WI38 (cell line): ENCODE results near the gene FOXK1.
"Not testable (repeated sequence)": the region's sequence is repeated elsewhere in the genome, so short reads cannot be mapped to it uniquely, and the experiment has no call there.

Experiments
- H3K4me3 ChIP-seq: 2 replicates; pipeline ENCODE4 v1.5.1; 2011; ENCODE audit warnings: low read depth, mild to moderate bottlenecking, control low read depth, low read length
- TF ChIP-seq, protein P1 (sequence below): IDR thresholded peaks from 2 replicates; pipeline ENCODE4 v1.5.1; 2012; ENCODE audit warnings: low read depth, mild to moderate bottlenecking, control low read depth, low read length

FOXK1 gene

DNA sequence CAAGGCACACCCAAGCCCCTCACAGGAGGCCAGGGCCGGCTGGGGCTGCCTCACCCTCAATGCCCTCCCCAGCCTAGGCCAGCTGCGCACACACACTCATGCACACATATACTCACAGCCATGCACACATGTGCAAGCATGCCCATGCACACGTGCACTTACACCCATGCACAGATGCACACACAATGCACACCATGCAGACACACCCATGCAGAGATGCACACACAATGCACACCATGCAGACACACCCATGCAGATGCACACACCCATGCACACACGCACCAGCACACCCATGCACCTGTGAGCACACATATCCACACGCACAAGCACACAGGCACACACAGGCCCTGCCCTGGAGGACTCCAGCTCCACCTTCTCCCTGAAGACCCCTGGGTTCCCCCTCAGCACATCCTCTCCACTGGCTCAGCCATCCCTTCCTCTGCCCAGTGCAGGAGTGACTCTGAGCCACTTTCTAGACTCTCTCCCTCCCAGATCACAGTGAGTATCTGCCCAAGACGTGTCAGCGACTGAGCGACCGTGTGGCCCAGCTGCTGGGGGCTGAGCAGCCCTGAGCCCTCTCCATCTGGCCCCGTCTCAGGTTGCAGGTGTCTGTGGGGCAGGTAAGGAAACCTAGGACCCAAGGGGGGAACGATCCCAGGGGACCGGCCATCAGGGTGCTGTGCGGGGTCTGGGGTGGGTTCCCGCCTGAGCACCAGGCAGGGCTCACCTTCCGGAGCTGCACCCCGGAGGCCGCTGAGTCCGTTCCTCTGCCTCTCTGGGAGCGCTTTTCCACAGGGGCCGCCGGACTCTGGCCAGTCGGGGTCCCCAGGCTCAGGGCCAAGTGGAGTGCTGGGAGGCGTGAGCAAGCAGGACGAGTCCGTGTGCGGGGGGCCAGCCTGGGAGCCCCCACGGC, 119.1 kb downstream of the FOXK1 start:
- H3K4me3 ChIP-seq = no peak overlapping the region

DNA sequence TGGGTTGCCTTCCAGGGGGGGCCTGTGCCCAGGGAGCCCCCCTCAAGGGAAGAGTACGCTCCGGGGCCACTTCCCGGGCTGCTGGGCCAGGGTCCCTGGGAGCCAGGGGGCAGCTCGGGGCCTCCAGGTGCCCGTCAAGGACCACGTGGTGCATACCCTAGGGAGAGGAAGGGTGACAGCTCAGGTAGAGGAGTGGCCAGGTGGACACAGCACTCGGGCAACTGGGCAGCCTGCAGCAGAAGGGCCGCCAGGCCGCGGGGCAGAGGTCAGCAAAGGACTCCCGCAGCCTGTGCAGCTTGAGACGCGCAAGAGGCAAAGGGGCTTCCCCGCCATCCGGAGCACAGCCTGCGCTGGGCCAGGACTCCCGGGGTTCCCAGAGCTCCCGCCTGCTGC, 119.7 kb downstream of the FOXK1 start:
- H3K4me3 ChIP-seq = no peak overlapping the region
- TF ChIP-seq, protein P1, sequence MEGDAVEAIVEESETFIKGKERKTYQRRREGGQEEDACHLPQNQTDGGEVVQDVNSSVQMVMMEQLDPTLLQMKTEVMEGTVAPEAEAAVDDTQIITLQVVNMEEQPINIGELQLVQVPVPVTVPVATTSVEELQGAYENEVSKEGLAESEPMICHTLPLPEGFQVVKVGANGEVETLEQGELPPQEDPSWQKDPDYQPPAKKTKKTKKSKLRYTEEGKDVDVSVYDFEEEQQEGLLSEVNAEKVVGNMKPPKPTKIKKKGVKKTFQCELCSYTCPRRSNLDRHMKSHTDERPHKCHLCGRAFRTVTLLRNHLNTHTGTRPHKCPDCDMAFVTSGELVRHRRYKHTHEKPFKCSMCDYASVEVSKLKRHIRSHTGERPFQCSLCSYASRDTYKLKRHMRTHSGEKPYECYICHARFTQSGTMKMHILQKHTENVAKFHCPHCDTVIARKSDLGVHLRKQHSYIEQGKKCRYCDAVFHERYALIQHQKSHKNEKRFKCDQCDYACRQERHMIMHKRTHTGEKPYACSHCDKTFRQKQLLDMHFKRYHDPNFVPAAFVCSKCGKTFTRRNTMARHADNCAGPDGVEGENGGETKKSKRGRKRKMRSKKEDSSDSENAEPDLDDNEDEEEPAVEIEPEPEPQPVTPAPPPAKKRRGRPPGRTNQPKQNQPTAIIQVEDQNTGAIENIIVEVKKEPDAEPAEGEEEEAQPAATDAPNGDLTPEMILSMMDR = no peak

More for the DNA sequence above, 119.1 kb downstream of the FOXK1 start:
- TF ChIP-seq, protein P1 = no peak

DNA sequence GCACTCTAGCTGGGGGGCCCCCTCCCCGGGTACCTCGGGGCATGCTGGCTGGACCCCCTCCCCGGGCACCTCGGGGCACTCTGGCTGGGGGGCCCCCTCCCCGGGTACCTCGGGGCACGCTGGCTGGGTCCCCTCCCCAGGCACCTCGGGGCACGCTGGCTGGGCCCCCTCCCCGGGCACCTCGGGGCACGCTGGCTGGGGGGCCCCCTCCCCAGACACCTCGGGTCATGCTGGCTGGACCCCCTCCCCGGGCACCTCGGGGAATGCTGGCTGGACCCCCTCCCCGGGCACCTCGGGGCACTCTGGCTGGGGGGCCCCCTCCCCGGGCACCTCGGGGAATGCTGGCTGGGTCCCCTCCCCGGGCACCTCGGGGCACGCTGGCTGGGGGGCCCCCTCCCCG, 120.5 kb downstream of the FOXK1 start:
- H3K4me3 ChIP-seq = not testable (repeated sequence)

DNA sequence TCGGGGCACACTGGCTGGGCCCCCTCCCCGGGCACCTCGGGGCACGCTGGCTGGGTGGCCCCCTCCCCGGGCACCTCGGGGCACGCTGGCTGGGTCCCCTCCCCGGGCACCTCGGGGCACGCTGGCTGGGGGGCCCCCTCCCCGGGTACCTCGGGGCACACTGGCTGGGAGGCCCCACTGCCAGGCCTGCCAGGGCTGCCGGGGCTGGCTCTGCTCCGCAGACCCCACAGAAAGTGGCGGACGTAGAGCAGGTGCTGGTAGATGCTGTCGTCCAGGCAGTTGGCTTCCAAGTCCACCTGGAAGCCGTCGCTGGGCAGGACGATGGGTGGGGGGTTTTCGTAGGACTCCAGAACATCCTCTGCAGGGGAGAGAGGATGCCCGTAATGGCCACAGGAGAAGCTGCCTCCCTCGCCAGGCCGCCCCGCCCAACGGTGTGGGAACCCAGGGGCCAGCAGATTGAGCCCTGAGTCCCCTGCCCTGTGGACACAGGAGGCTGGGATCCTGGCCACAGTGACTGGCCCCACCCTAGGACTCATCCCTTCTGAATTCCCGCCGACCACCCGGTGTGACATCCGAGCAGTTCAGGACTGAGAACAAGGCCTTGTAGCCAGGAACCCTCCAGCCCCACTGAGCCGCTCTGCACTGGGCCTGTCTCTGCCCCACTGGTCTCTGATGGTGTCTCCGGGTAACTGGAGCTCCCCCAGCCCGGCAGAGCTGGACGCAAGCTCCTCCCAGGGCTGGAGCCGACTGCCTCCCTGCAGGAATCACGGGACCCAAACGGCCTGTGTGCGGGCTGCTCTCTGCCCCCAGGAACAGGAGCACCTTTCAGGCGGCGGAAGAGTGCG, 121.5 kb downstream of the FOXK1 start:
- TF ChIP-seq, protein P1 = no peak
- no peak overlapping the region for H3K4me3 ChIP-seq

DNA sequence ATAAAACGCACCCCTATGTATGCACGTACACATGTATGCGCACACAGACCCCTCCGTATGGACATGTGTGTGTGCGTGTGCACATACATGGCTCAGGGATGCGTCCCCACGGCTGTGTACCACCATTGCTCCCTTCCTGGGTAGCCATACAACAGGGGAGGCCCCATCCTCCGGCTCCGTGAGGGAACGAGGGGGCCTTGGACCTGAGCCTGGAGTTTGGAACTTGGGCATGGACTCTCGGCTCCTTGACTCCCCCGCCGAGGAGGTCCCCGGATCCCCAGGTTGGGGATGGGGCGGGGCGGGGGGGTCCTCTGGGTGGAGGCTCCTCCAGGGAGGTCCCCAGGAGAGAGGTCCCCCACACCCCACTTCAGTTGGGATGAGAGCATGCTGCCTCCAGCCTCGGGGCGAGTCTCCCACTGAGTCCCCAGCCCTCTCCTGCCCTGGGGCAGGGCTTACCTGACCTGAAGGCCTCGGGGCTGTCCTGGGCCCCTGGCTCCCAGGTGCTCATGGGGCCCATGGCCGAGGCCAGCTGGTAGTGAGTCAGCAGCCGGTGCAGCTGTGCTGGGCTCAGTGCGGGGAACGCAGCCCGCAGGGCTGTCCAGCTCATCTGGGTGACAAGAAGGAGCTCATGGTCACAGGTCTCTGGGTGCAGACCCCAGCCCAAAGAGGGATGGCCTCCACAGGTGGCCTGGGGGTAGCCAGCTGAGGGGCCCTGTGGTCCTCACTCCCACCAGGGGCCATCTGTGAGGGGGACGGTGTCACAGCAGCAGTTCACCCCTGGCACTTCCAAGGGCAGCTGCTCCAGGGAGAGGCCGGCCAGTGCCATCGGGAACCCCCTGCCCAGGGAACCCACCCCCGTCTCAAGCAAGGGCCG, 123.3 kb downstream of the FOXK1 start:
- no peak overlapping the region for H3K4me3 ChIP-seq
- TF ChIP-seq, protein P1 = no peak

DNA sequence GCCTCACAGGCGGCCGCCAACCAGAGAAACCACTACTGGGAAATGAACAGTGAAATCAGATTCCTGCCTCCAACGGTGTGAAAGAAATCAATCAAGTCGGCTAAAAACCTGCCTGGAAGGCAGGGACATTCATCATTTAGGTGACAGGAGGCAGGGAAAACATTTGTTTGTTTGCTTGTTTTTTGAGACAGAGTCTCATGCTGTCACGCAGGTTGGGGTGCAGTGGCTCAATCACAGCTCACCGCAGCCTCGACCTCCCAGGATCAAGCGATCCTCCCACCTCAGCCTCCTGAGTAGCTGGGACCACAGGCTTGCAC, 123.8 kb downstream of the FOXK1 start:
- no peak overlapping the region for H3K4me3 ChIP-seq
- TF ChIP-seq, protein P1 = no peak

DNA sequence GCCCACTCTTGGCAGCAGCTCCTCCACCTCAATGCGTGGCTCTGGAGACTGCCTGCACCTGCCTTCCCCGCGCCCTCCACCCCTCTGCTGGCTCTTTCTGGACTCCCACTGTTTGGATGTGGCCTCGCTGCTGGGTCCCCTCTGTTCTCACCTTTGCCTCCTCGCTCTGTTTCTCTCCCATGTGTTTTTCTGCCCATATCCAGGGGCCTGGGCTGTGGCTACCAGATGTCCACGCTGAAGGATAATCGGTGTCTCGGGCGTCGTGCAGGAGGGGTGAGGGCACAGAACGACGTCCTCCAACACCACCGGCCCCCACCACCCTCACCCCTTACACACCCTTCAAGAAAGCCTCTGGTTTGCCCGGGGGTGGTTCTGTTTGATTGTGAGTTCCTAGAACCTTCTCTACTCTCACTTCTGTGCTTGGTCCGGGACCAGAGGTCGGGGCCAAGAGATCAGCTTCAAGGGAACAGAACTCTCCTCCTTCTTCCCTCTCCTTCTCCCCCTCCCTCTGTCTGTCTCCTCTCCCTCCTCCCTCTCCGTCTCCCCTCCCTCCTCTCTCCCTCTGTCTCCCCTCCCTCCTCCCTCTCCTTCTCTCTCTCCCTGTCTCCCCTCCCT, 125.0 kb downstream of the FOXK1 start:
- TF ChIP-seq, protein P1 = no peak
- H3K4me3 ChIP-seq = no peak overlapping the region
